Measurements from ENCODE around the gene MINDY3. TPM values are rescaled to one million over a fixed set of nuclear protein-coding genes. Genes with fewer than 3 reads are reported as not detected.

Gene MINDY3
- total RNA-seq, 2 donors from 2014 or later: 29.6 to 32.2 TPM

DNA sequence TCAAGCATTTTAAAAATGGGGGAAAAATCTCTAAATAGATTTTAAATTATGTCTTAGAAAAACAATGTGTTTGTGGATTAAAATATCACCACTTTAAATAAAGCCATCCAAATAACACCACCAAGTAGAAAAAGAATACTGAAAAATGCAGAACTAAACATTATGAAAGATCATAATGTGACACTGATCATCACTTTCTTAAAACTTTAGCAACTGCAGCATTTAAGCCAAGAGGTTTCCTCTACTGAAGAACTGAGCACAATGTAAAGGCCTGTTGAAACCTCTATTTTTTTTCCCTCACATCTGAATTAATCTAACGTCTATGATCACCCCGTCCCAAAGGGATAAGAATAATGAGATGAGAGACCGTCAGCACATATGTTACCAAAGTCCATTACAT lies 18.6 kb downstream of the MINDY3 start:
- TF ChIP-seq, protein P1, sequence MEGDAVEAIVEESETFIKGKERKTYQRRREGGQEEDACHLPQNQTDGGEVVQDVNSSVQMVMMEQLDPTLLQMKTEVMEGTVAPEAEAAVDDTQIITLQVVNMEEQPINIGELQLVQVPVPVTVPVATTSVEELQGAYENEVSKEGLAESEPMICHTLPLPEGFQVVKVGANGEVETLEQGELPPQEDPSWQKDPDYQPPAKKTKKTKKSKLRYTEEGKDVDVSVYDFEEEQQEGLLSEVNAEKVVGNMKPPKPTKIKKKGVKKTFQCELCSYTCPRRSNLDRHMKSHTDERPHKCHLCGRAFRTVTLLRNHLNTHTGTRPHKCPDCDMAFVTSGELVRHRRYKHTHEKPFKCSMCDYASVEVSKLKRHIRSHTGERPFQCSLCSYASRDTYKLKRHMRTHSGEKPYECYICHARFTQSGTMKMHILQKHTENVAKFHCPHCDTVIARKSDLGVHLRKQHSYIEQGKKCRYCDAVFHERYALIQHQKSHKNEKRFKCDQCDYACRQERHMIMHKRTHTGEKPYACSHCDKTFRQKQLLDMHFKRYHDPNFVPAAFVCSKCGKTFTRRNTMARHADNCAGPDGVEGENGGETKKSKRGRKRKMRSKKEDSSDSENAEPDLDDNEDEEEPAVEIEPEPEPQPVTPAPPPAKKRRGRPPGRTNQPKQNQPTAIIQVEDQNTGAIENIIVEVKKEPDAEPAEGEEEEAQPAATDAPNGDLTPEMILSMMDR (IDR thresholded peaks at IDR 0.05): no peak

GRCh38 chr10:15836807-15837206 lies 23.5 kb downstream of the MINDY3 start:
- Histone ChIP-seq H3K9me3 (no peaks in the 10 kb centered on the region), H3K4me3 (no peak overlapping the region), H3K36me3 (no peaks in the 10 kb centered on the region), H3K27ac (no peak overlapping the region), H3K27me3 (replicated peaks; ENCODE audit: insufficient read depth) (no peaks in the 10 kb centered on the region), H3K4me1 (ENCODE audit: control insufficient read depth in 1 of 2, low read depth in 2 of 2) (peaks cover 0 to 10% of the 10 kb centered on the region in 2 donors)
- no peak for ATAC-seq (ENCODE audit: insufficient number of reproducible peaks, low FRiP score, low read depth)
- DNase-seq (ENCODE audit: low spot score): no peak
- TF ChIP-seq, protein P1 (IDR thresholded peaks at IDR 0.05): no peak

More for the DNA sequence above, 18.6 kb downstream of the MINDY3 start:
- Histone ChIP-seq H3K9me3 (no peaks in the 10 kb centered on the region), H3K4me3 (no peak overlapping the region), H3K27me3 (replicated peaks; ENCODE audit: insufficient read depth) (no peaks in the 10 kb centered on the region), H3K36me3 (no peaks in the 10 kb centered on the region), H3K4me1 (ENCODE audit: control insufficient read depth in 1 of 2, low read depth in 2 of 2) (peaks cover 17 to 28% of the 10 kb centered on the region in 2 donors), H3K27ac (no peak overlapping the region)
- DNase-seq (ENCODE audit: low spot score): no peak
- no peak for ATAC-seq (ENCODE audit: insufficient number of reproducible peaks, low FRiP score, low read depth)

DNA sequence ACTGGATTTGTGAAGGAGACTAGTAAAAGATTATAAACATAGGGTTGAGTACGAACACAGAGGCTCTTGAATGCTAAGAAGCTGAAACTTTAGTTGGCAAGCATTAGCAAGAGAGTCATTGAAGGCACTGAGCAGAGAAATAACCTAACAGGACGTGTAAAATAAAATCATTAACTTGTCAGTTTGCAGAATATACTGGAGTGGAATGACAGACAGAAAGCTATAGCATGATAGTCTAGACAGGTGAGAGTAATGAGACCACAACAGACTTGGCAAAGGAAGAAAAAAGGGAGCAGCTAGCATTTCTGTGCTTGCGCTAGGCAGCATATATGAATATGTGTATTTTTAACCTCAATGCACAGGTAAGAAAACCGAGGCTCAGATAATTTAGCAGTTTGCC lies 30.8 kb downstream of the MINDY3 start:
- DNase-seq (ENCODE audit: low spot score): no peak
- Histone ChIP-seq H3K36me3 (peaks cover 3% of the 10 kb centered on the region), H3K4me1 (ENCODE audit: control insufficient read depth in 1 of 2, low read depth in 2 of 2) (no peaks in the 10 kb centered on the region), H3K4me3 (no peak overlapping the region), H3K27ac (no peak overlapping the region), H3K27me3 (replicated peaks; ENCODE audit: insufficient read depth) (no peaks in the 10 kb centered on the region), H3K9me3 (no peaks in the 10 kb centered on the region)
- TF ChIP-seq, protein P1 (IDR thresholded peaks at IDR 0.05): no peak
- no peak for ATAC-seq (ENCODE audit: insufficient number of reproducible peaks, low FRiP score, low read depth)

- H3K36me3 ChIP-seq: no peaks in the 10 kb centered on the region
- H3K9me3 ChIP-seq: no peaks in the 10 kb centered on the region
- DNase-seq (ENCODE audit: low spot score) (no peak), ATAC-seq (ENCODE audit: insufficient number of reproducible peaks, low FRiP score, low read depth) (no peak)
- peaks cover 7 to 36% of the 10 kb centered on the region in 2 donors for H3K4me1 ChIP-seq (ENCODE audit: control insufficient read depth in 1 of 2, low read depth in 2 of 2)
- peak overlapping the region in 1 of 2 donors; percentile 26 for H3K27ac ChIP-seq
- H3K4me3 ChIP-seq: no peak overlapping the region
- TF ChIP-seq, protein P1 (IDR thresholded peaks at IDR 0.05): peak; percentile 70
- no peaks in the 10 kb centered on the region for H3K27me3 ChIP-seq (replicated peaks; ENCODE audit: insufficient read depth)
Observed at GRCh38 chr10:15824498-15824897, 35.8 kb downstream of the MINDY3 start.

- Histone ChIP-seq H3K9me3 (no peaks in the 10 kb centered on the region), H3K27me3 (replicated peaks; ENCODE audit: insufficient read depth) (no peaks in the 10 kb centered on the region), H3K4me3 (no peak overlapping the region), H3K4me1 (ENCODE audit: control insufficient read depth in 1 of 2, low read depth in 2 of 2) (peaks cover 15 to 54% of the 10 kb centered on the region in 2 donors), H3K36me3 (no peaks in the 10 kb centered on the region), H3K27ac (peak overlapping the region; percentile 9 to 84)
- no peak for DNase-seq (ENCODE audit: low spot score)
- ATAC-seq (ENCODE audit: insufficient number of reproducible peaks, low FRiP score, low read depth): no peak
- TF ChIP-seq, protein P1 (IDR thresholded peaks at IDR 0.05): no peak
Observed at GRCh38 chr10:15822131-15822530, 38.2 kb downstream of the MINDY3 start.

All from thoracic aorta (tissue), 2 donors.